H9 (cell line): Measurements from ENCODE around the gene MB. TPM values are rescaled to one million over a fixed set of nuclear protein-coding genes. Genes with fewer than 3 reads are reported as not detected.

Source experiments
- DNase-seq: peaks from one replicate; pipeline ENCODE4 v3.0.0-alpha.2; 2017
- H2AFZ ChIP-seq: one replicate; pipeline ENCODE4 v1.6.1; 2013; ENCODE audit warnings: mild to moderate bottlenecking, low read length, control low read depth, moderate library complexity
- H2AK5ac ChIP-seq: 2 replicates; pipeline ENCODE4 v1.6.1; 2013; ENCODE audit warnings: low read length, control low read depth, mixed read lengths; ENCODE audit not compliant: insufficient read length
- H2BK120ac ChIP-seq: one replicate; pipeline ENCODE4 v1.6.1; 2013; ENCODE audit warnings: low read depth, mild to moderate bottlenecking, low read length, control low read depth, inconsistent platforms; ENCODE audit not compliant: poor library complexity, severe bottlenecking
- H2BK12ac ChIP-seq: 2 replicates; pipeline ENCODE4 v1.6.1; 2013; ENCODE audit warnings: low read length, control low read depth, mixed read lengths, low read depth; ENCODE audit not compliant: insufficient read length
- H2BK15ac ChIP-seq: 2 replicates; pipeline ENCODE4 v1.6.1; 2013; ENCODE audit warnings: low read depth, low read length, control low read depth
- H2BK20ac ChIP-seq: one replicate; pipeline ENCODE4 v1.6.1; 2013; ENCODE audit warnings: low read depth, mild to moderate bottlenecking, low read length, control low read depth, inconsistent platforms; ENCODE audit not compliant: poor library complexity, severe bottlenecking
- H2BK5ac ChIP-seq: 2 replicates; pipeline ENCODE4 v1.6.1; 2013; ENCODE audit warnings: low read length, control low read depth, mixed read lengths; ENCODE audit not compliant: insufficient read length
- H3K14ac ChIP-seq: 2 replicates; pipeline ENCODE4 v1.6.1; 2013; ENCODE audit warnings: low read length, control low read depth; ENCODE audit not compliant: insufficient read depth
- H3K18ac ChIP-seq: 2 replicates; pipeline ENCODE4 v1.6.1; 2013; ENCODE audit warnings: low read depth, mild to moderate bottlenecking, mixed read lengths, low read length, control low read depth; ENCODE audit not compliant: insufficient read length
- H3K23ac ChIP-seq: 2 replicates; pipeline ENCODE4 v1.6.1; 2013; ENCODE audit warnings: low read length, control low read depth, mixed read lengths, low read depth; ENCODE audit not compliant: insufficient read length
- H3K23me2 ChIP-seq: 2 replicates; pipeline ENCODE4 v1.6.1; 2013; ENCODE audit warnings: low read depth, mild to moderate bottlenecking, mixed read lengths, low read length, control low read depth; ENCODE audit not compliant: insufficient read length, poor library complexity, severe bottlenecking
- H3K27ac ChIP-seq: 2 replicates; pipeline ENCODE4 v1.5.1; 2013; ENCODE audit warnings: low read length, control low read depth, mixed read lengths, low read depth; ENCODE audit not compliant: insufficient read length
- H3K27me3 ChIP-seq: 2 replicates; pipeline ENCODE4 v1.6.1; 2013; ENCODE audit warnings: low read length, control low read depth, inconsistent platforms; ENCODE audit not compliant: insufficient read depth
- H3K4ac ChIP-seq: 2 replicates; pipeline ENCODE4 v1.6.1; 2013; ENCODE audit warnings: low read depth, mild to moderate bottlenecking, control low read depth, inconsistent platforms, low read length, moderate library complexity
- H3K4me1 ChIP-seq: 2 replicates; pipeline ENCODE4 v1.6.1; 2013; ENCODE audit warnings: low read length, control low read depth, inconsistent platforms; ENCODE audit not compliant: insufficient read depth
- H3K4me2 ChIP-seq: 2 replicates; pipeline ENCODE4 v1.6.1; 2013; ENCODE audit warnings: low read length, control low read depth, mixed read lengths; ENCODE audit not compliant: insufficient read length, insufficient read depth
- H3K56ac ChIP-seq: 2 replicates; pipeline ENCODE4 v1.6.1; 2013; ENCODE audit warnings: low read depth, mild to moderate bottlenecking, mixed read lengths, low read length, control low read depth; ENCODE audit not compliant: insufficient read length
- H3K79me1 ChIP-seq: 2 replicates; pipeline ENCODE4 v1.6.1; 2013; ENCODE audit warnings: low read depth, mild to moderate bottlenecking, moderate library complexity, low read length, control low read depth, inconsistent platforms; ENCODE audit not compliant: insufficient read depth, poor library complexity, severe bottlenecking
- H3K79me2 ChIP-seq: 2 replicates; pipeline ENCODE4 v1.6.1; 2013; ENCODE audit warnings: low read length, control low read depth, inconsistent platforms; ENCODE audit not compliant: insufficient read depth
- H3K9ac ChIP-seq: 2 replicates; pipeline ENCODE4 v1.6.1; 2013; ENCODE audit warnings: low read length, control low read depth, mixed read lengths; ENCODE audit not compliant: insufficient read length; ENCODE audit errors: extremely low read depth
- H3K9me3 ChIP-seq: one replicate; pipeline ENCODE4 v1.6.1; 2013; ENCODE audit warnings: low read depth, low read length, inconsistent platforms; ENCODE audit not compliant: control insufficient read depth
- H3T11ph ChIP-seq: one replicate; pipeline ENCODE4 v1.6.1; 2013; ENCODE audit warnings: mild to moderate bottlenecking, low read length, control low read depth, inconsistent platforms
- H4K20me1 ChIP-seq: one replicate; pipeline ENCODE4 v1.6.1; 2013; ENCODE audit not compliant: control insufficient read depth, insufficient read length, insufficient read depth
- H4K5ac ChIP-seq: 2 replicates; pipeline ENCODE4 v1.6.1; 2013; ENCODE audit warnings: low read depth, mild to moderate bottlenecking, mixed read lengths, low read length, control low read depth; ENCODE audit not compliant: insufficient read length
- H4K8ac ChIP-seq: replicated peaks from 2 replicates; pipeline ENCODE4 v1.6.1; 2013; ENCODE audit warnings: low read length, control low read depth, mixed read lengths, low read depth; ENCODE audit not compliant: insufficient read length
- H4K91ac ChIP-seq: 2 replicates; pipeline ENCODE4 v1.6.1; 2013; ENCODE audit warnings: low read depth, mild to moderate bottlenecking, moderate library complexity, mixed read lengths, low read length, control low read depth; ENCODE audit not compliant: insufficient read length
- H3K27ac Mint-ChIP-seq, 3 experiments: 2 replicates in 2 of 3; 3 replicates in 1 of 3; pipeline ENCODE4 v1.8.0; 2020 to 2021; ENCODE audit warnings: mixed read lengths in 3 of 3, mild to moderate bottlenecking in 1 of 3, moderate library complexity in 1 of 3
- H3K27me3 Mint-ChIP-seq: 2 replicates; pipeline ENCODE4 v1.8.0; 2021; ENCODE audit warnings: low read depth, mild to moderate bottlenecking, moderate library complexity, mixed read lengths
- H3K36me3 Mint-ChIP-seq, 3 experiments: 2 replicates in 2 of 3; 3 replicates in 1 of 3; pipeline ENCODE4 v1.8.0; 2020 to 2021; ENCODE audit warnings: low read depth in 3 of 3, mixed read lengths in 3 of 3; ENCODE audit not compliant: insufficient read depth in 1 of 3
- H3K4me1 Mint-ChIP-seq, 2 experiments: 2 replicates each; pipeline ENCODE4 v1.8.0; 2020; ENCODE audit warnings: mixed read lengths in 2 of 2
- H3K4me3 Mint-ChIP-seq, 2 experiments: 2 replicates in 1 of 2; 3 replicates in 1 of 2; pipeline ENCODE4 v1.8.0; 2020 to 2021; ENCODE audit warnings: mild to moderate bottlenecking in 2 of 2, mixed read lengths in 2 of 2, moderate library complexity in 1 of 2
- H3K9me3 Mint-ChIP-seq, 2 experiments: 2 replicates in 1 of 2; 3 replicates in 1 of 2; pipeline ENCODE4 v1.8.0; 2020; ENCODE audit warnings: mild to moderate bottlenecking in 2 of 2, mixed read lengths in 2 of 2, moderate library complexity in 1 of 2
- CTCF ChIP-seq: fragments of 200-600 bp; sonication (generic); conservative IDR thresholded peaks from 3 replicates; pipeline ENCODE4 v1.8.0; 2021; ENCODE audit warnings: antibody characterized with exemption, mild to moderate bottlenecking
- WGBS: extraction: QIAGEN DNeasy Blood & Tissue Kit; methylation state at CpG from one replicate; pipeline ENCODE4 v1.1.7; 2013; ENCODE audit warnings: missing lambda C conversion rate, low lambda C conversion rate, mixed read lengths; ENCODE audit not compliant: insufficient read length; ENCODE audit errors: extremely low coverage; 5-methylcytosine and 5-hydroxymethylcytosine counted together
- total RNA-seq: library from RNA; stranded (reverse); gene quantifications from 2 replicates; pipeline ENCODE4 v1.2.1, GENCODE V29; 2021

Gene MB
- total RNA-seq, 1 experiment from 2014 or later: 0.55 TPM

GRCh38 chr22:35594686-35595085 lies 22.4 kb downstream of the MB start:
- Mint-ChIP-seq H3K27ac (no peak overlapping the region; a peak in 1 of 7 replicates), H3K4me1 (peaks cover 0 to 29% of the 10 kb centered on the region in 2 experiments), H3K9me3 (no peaks in the 10 kb centered on the region), H3K36me3 (no peaks in the 10 kb centered on the region), H3K4me3 (no peak overlapping the region), H3K27me3 (peaks cover 3% of the 10 kb centered on the region)
- Histone ChIP-seq H2BK120ac (no peak overlapping the region), H2BK5ac (no peak overlapping the region), H2BK15ac (no peak overlapping the region), H3K27me3 (no peaks in the 10 kb centered on the region), H4K5ac (no peak overlapping the region), H4K8ac (no peak overlapping the region), H3K9me3 (no peaks in the 10 kb centered on the region), H3K18ac (no peak overlapping the region), H3K79me1 (no peaks in the 10 kb centered on the region), H3K79me2 (no peaks in the 10 kb centered on the region), H3K23ac (no peak overlapping the region), H3T11ph (no peak overlapping the region), H4K91ac (no peak overlapping the region), H3K23me2 (no peaks in the 10 kb centered on the region), H2AK5ac (no peak overlapping the region), H2BK12ac (no peak overlapping the region), H3K56ac (no peak overlapping the region), H2AFZ (no peak overlapping the region), H3K27ac (no peak overlapping the region), H3K4me2 (no peak overlapping the region), H4K20me1 (no peaks in the 10 kb centered on the region), H3K4me1 (no peaks in the 10 kb centered on the region), H3K9ac (no peak overlapping the region), H3K14ac (no peak overlapping the region), H2BK20ac (no peak overlapping the region), H3K4ac (no peak overlapping the region)
- no peak for TF ChIP-seq CTCF
- no CpG with 5 or more reads among the region's 5 CpGs for WGBS
- DNase-seq: no peak
